Putamen (tissue), 1 donor: ENCODE data around the gene PHF2.

ENCODE experiments used
- DNase-seq: peaks from one replicate; pipeline ENCODE4 v3.0.0-alpha.2; 2016; ENCODE audit warnings: low spot score

The PHF2 gene

GRCh38 chr9:93678199-93679019, 102.0 kb downstream of the PHF2 start:
- no peak for DNase-seq

GRCh38 chr9:93679536-93680442, 103.4 kb downstream of the PHF2 start:
- DNase-seq, result no peak

GRCh38 chr9:93680443-93681268, 104.3 kb downstream of the PHF2 start:
- no peak for DNase-seq

GRCh38 chr9:93681269-93682154, 105.1 kb downstream of the PHF2 start:
- DNase-seq, result no peak

- DNase-seq, result no peak
These were observed 106.0 kb downstream of the PHF2 start for GRCh38 chr9:93682155-93682968.

GRCh38 chr9:93683331-93684134, 107.1 kb downstream of the PHF2 start:
- DNase-seq, result no peak

- DNase-seq, result no peak
These were observed 107.9 kb downstream of the PHF2 start for GRCh38 chr9:93684161-93684765.

GRCh38 chr9:93684806-93685543, 108.6 kb downstream of the PHF2 start:
- DNase-seq, result no peak

- DNase-seq, result no peak
These were observed 109.9 kb downstream of the PHF2 start for GRCh38 chr9:93686127-93686879.

- DNase-seq, result no peak
These were observed 110.5 kb downstream of the PHF2 start for GRCh38 chr9:93686880-93687236.

- no peak for DNase-seq
These were observed 114.2 kb downstream of the PHF2 start for GRCh38 chr9:93690618-93691017.

- no peak for DNase-seq
These were observed 116.7 kb downstream of the PHF2 start for GRCh38 chr9:93693129-93693528.

GRCh38 chr9:93697352-93698139, 121.2 kb downstream of the PHF2 start:
- no peak for DNase-seq

- no peak for DNase-seq
These were observed 121.9 kb downstream of the PHF2 start for GRCh38 chr9:93698140-93698908.

- DNase-seq, result no peak
These were observed 123.3 kb downstream of the PHF2 start for GRCh38 chr9:93699650-93700049.
